ENCODE results near the gene POLR3GL.

The POLR3GL gene

GRCh38 chr1:145961425-145962156 is 2.9 kb upstream of the POLR3GL start:
- DNase-seq (ENCODE audit: low read depth): no peak
- peak overlapping the region; percentile 85 for H3K4me3 ChIP-seq (ENCODE audit: control insufficient read depth, low read depth, low read length)
- TF ChIP-seq, protein P1, sequence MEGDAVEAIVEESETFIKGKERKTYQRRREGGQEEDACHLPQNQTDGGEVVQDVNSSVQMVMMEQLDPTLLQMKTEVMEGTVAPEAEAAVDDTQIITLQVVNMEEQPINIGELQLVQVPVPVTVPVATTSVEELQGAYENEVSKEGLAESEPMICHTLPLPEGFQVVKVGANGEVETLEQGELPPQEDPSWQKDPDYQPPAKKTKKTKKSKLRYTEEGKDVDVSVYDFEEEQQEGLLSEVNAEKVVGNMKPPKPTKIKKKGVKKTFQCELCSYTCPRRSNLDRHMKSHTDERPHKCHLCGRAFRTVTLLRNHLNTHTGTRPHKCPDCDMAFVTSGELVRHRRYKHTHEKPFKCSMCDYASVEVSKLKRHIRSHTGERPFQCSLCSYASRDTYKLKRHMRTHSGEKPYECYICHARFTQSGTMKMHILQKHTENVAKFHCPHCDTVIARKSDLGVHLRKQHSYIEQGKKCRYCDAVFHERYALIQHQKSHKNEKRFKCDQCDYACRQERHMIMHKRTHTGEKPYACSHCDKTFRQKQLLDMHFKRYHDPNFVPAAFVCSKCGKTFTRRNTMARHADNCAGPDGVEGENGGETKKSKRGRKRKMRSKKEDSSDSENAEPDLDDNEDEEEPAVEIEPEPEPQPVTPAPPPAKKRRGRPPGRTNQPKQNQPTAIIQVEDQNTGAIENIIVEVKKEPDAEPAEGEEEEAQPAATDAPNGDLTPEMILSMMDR (conservative IDR thresholded peaks at IDR 0.05; ENCODE audit: control insufficient read depth, insufficient read depth, low read depth, low read length): no peak

DNA sequence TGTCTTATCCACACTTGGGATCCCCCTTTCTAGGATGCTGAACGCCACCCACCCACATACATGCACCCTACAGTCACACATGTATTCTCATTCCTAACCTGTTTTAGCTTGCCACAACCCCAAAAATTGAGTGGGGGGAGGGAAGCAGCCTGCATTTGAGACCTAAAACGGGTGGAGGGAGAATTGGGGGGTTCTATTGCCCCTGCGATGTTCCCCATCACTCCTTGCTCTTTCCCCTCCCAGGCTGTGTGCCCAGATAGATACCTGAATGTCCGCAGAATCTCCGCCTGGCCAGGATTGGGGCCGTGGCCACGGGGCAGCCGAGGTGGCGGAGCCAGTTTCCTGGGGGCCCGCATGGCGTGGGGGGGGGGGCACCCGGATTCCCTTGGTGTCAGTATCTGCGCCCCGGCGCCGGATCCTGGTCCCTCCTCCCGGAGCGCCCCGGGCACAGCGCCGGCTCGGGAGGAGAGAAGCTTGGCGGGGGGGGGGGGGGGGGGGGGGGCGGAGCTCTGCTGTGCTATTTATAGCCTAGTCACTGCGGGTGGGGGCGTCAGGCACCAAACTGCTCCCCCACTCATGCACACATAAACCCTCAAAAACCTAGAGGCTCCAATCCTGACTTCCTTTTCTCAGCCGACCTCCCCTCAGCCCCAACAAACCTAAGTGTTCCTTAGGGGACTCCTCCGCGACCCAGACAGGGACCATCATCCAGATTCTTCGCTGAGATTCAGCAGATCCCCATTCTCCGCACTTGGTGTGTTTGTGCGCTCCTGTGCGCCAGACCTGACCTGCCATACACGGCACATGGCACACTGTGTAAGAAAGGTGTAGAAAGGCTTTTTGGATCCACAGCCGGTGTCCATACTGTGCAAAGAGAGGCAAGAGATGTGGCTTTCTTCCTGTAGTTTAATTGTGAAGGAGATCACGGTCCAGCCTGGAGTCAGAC is 2.1 kb upstream of the POLR3GL start:
- TF ChIP-seq, protein P1 (conservative IDR thresholded peaks at IDR 0.05; ENCODE audit: control insufficient read depth, insufficient read depth, low read depth, low read length): no peak
- DNase-seq (ENCODE audit: low read depth): no peak
- peak overlapping the region; percentile 85 for H3K4me3 ChIP-seq (ENCODE audit: control insufficient read depth, low read depth, low read length)

- H3K4me3 ChIP-seq (ENCODE audit: control insufficient read depth, low read depth, low read length): peak overlapping the region; percentile 90
Measured at GRCh38 chr1:145963265-145964019, 1.0 kb upstream of the POLR3GL start.

GRCh38 chr1:145965119-145965744 is 742 bp downstream of the POLR3GL start:
- TF ChIP-seq, protein P1 (conservative IDR thresholded peaks at IDR 0.05; ENCODE audit: control insufficient read depth, insufficient read depth, low read depth, low read length): no peak
- peak overlapping the region; percentile 90 for H3K4me3 ChIP-seq (ENCODE audit: control insufficient read depth, low read depth, low read length)
- DNase-seq (ENCODE audit: low read depth): no peak

More at GRCh38 chr1:145963265-145964019, 1.0 kb upstream of the POLR3GL start:
- TF ChIP-seq, protein P1 (conservative IDR thresholded peaks at IDR 0.05; ENCODE audit: control insufficient read depth, insufficient read depth, low read depth, low read length): no peak
- peak; percentile 65 for DNase-seq (ENCODE audit: low read depth)

DNA sequence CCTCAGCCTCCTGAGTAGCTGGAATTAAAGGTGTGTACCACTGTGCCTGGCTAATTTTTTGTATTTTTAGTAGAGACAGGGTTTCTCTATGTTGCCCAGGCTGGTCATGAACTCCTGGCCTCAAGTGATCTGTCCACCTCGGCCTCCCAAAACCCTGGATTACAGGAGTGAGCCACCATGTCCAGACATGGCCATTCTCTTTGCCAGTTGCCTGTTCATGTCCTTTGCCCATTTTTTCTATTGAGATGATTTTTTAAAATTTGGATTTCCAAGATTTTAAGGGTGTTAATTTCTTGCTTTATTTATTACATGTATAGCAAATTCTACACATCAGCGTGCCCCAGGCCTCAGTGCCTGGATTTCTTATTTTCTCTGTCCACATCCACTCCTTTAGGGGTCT is 2.8 kb downstream of the POLR3GL start:
- TF ChIP-seq, protein P1 (conservative IDR thresholded peaks at IDR 0.05; ENCODE audit: control insufficient read depth, insufficient read depth, low read depth, low read length): no peak
- DNase-seq (ENCODE audit: low read depth): no peak
- H3K4me3 ChIP-seq (ENCODE audit: control insufficient read depth, low read depth, low read length): no peak overlapping the region

- DNase-seq (ENCODE audit: low read depth): no peak
- H3K4me3 ChIP-seq (ENCODE audit: control insufficient read depth, low read depth, low read length): no peak overlapping the region
- TF ChIP-seq, protein P1 (conservative IDR thresholded peaks at IDR 0.05; ENCODE audit: control insufficient read depth, insufficient read depth, low read depth, low read length): no peak
Measured at GRCh38 chr1:145972580-145972979, 8.1 kb downstream of the POLR3GL start.
